ENCODE measurements around the gene GALC.

DNA sequence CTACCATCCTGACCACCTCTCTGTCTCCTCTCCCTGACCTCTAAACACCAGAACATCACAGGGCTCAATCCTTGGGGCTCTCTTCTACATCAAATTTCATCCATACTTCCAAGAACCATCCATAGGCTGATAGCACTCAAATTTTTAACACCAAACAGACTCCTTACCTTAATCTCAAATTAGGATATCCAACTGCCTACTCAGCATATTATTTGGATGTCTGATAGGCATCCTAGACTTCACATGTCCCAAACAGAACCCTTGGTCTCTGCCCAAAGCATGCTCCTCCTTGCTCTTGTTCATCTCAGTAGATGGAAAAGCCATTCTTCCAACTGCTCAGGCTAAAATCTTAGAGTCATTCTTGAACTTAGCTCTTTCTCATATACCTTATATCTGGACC, 91.3 kb downstream of the GALC start:
- TF ChIP-seq, protein P1, sequence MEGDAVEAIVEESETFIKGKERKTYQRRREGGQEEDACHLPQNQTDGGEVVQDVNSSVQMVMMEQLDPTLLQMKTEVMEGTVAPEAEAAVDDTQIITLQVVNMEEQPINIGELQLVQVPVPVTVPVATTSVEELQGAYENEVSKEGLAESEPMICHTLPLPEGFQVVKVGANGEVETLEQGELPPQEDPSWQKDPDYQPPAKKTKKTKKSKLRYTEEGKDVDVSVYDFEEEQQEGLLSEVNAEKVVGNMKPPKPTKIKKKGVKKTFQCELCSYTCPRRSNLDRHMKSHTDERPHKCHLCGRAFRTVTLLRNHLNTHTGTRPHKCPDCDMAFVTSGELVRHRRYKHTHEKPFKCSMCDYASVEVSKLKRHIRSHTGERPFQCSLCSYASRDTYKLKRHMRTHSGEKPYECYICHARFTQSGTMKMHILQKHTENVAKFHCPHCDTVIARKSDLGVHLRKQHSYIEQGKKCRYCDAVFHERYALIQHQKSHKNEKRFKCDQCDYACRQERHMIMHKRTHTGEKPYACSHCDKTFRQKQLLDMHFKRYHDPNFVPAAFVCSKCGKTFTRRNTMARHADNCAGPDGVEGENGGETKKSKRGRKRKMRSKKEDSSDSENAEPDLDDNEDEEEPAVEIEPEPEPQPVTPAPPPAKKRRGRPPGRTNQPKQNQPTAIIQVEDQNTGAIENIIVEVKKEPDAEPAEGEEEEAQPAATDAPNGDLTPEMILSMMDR (IDR thresholded peaks at IDR 0.05; ENCODE audit: low read depth, low read length), result no peak
- TF ChIP-seq EZH2phosphoT487 (IDR thresholded peaks at IDR 0.05; ENCODE audit: low read depth), result no peak

Data from OCI-LY3 (cell line).